Brain microvascular endothelial cell (primary cell): Measurements from ENCODE around the gene ZNF423.

Source experiments
- DNase-seq: peaks from one replicate; pipeline ENCODE4 v3.0.0-alpha.2; 2020
- H3K27ac ChIP-seq: fragments of 250-450 bp; sonication (Bioruptor Pico); 2 replicates; pipeline ENCODE4 v1.5.1; 2020; ENCODE audit warnings: mild to moderate bottlenecking, moderate library complexity
- H3K27me3 ChIP-seq: fragments of 250-450 bp; sonication (Bioruptor Pico); replicated peaks from 2 replicates; pipeline ENCODE4 v1.5.1; 2020; ENCODE audit warnings: mild to moderate bottlenecking
- H3K36me3 ChIP-seq: fragments of 250-450 bp; sonication (Bioruptor Pico); replicated peaks from 2 replicates; pipeline ENCODE4 v1.5.1; 2020; ENCODE audit warnings: mild to moderate bottlenecking
- H3K4me3 ChIP-seq: 2 replicates; pipeline ENCODE4 v1.5.1; 2011; ENCODE audit warnings: low read depth, mild to moderate bottlenecking, control low read depth, low read length, moderate library complexity
- CTCF ChIP-seq: IDR thresholded peaks from 2 replicates; pipeline ENCODE4 v1.5.1; 2011; ENCODE audit warnings: low read depth, mild to moderate bottlenecking, moderate library complexity, low read length, control low read depth, inconsistent platforms; ENCODE audit errors: missing control alignments
- in situ Hi-C: cut with HindIII; loops from 2 replicates; pipeline ENCODE4 v1.10.0; 2017; ENCODE audit warnings: low sequenced_read_pairs, low pct_ligation_motif_present

Gene ZNF423

GRCh38 chr16:49464093-49464492, 391.8 kb downstream of the ZNF423 start:
- Histone ChIP-seq H3K27ac (no peak overlapping the region), H3K36me3 (no peaks in the 10 kb centered on the region), H3K27me3 (peaks cover 3% of the 10 kb centered on the region), H3K4me3 (no peak overlapping the region)
- no peak for TF ChIP-seq CTCF
- DNase-seq, result no peak
- in situ Hi-C loops, result no loop called here

- Histone ChIP-seq H3K27me3 (peaks cover 3% of the 10 kb centered on the region), H3K4me3 (no peak overlapping the region), H3K36me3 (no peaks in the 10 kb centered on the region), H3K27ac (no peak overlapping the region)
- DNase-seq, result no peak
- in situ Hi-C loops, result no loop called here
- no peak for TF ChIP-seq CTCF
These were observed 392.4 kb downstream of the ZNF423 start for GRCh38 chr16:49463529-49463928.

GRCh38 chr16:49462989-49463371, 392.9 kb downstream of the ZNF423 start:
- peaks cover 3% of the 10 kb centered on the region for H3K27me3 ChIP-seq
- H3K36me3 ChIP-seq, result no peaks in the 10 kb centered on the region
- no peak for TF ChIP-seq CTCF
- in situ Hi-C loops, result no loop called here
- no peak overlapping the region for H3K4me3 ChIP-seq
- DNase-seq, result no peak
- H3K27ac ChIP-seq, result no peak overlapping the region

GRCh38 chr16:49462362-49462988, 393.4 kb downstream of the ZNF423 start:
- no peak for TF ChIP-seq CTCF
- in situ Hi-C loops, result no loop called here
- Histone ChIP-seq H3K27ac (no peak overlapping the region), H3K27me3 (peaks cover 3% of the 10 kb centered on the region), H3K36me3 (no peaks in the 10 kb centered on the region), H3K4me3 (no peak overlapping the region)
- no peak for DNase-seq

GRCh38 chr16:49461517-49461951, 394.4 kb downstream of the ZNF423 start:
- H3K4me3 ChIP-seq, result no peak overlapping the region
- no peak for TF ChIP-seq CTCF
- peaks cover 3% of the 10 kb centered on the region for H3K27me3 ChIP-seq
- DNase-seq, result no peak
- no peak overlapping the region for H3K27ac ChIP-seq
- in situ Hi-C loops, result no loop called here
- H3K36me3 ChIP-seq, result no peaks in the 10 kb centered on the region
